Endothelial cell (in vitro differentiated cells): ENCODE results near the gene DIRAS2. TPM values are rescaled to one million over a fixed set of nuclear protein-coding genes. Genes with fewer than 3 reads are reported as not detected.

Experiments used
- DNase-seq: peaks from one replicate; pipeline ENCODE4 v3.0.0; 2021; ENCODE audit warnings: low spot score
- H3K27ac Mint-ChIP-seq: one replicate; pipeline ENCODE4 v1.8.0; 2021; ENCODE audit warnings: mixed read lengths, inconsistent platforms; ENCODE audit not compliant: unreplicated experiment
- H3K27me3 Mint-ChIP-seq: one replicate; pipeline ENCODE4 v1.8.0; 2021; ENCODE audit warnings: mild to moderate bottlenecking, moderate library complexity, mixed read lengths, inconsistent platforms; ENCODE audit not compliant: unreplicated experiment
- H3K36me3 Mint-ChIP-seq: one replicate; pipeline ENCODE4 v1.8.0; 2021; ENCODE audit warnings: mild to moderate bottlenecking, low read depth, mixed read lengths, inconsistent platforms; ENCODE audit not compliant: unreplicated experiment
- H3K4me1 Mint-ChIP-seq: one replicate; pipeline ENCODE4 v1.8.0; 2021; ENCODE audit warnings: mild to moderate bottlenecking, mixed read lengths, inconsistent platforms; ENCODE audit not compliant: unreplicated experiment
- H3K4me3 Mint-ChIP-seq: one replicate; pipeline ENCODE4 v1.8.0; 2021; ENCODE audit warnings: mild to moderate bottlenecking, mixed read lengths, inconsistent platforms; ENCODE audit not compliant: unreplicated experiment
- H3K9me3 Mint-ChIP-seq: one replicate; pipeline ENCODE4 v1.8.0; 2021; ENCODE audit warnings: mixed read lengths, inconsistent platforms; ENCODE audit not compliant: unreplicated experiment
- CTCF ChIP-seq: fragments of 200-600 bp; sonication (generic); IDR thresholded peaks from one replicate; pipeline ENCODE4 v1.5.0; 2021; ENCODE audit warnings: antibody characterized with exemption; ENCODE audit not compliant: unreplicated experiment
- total RNA-seq: library from RNA; stranded (reverse); fragmentation: NEBNext Ultra II Directional; extraction: Animal tissue kit (Norgen Biotek cat#: 25700); gene quantifications from one replicate; pipeline ENCODE4 v1.2.1, GENCODE V29; 2021; ENCODE audit not compliant: unreplicated experiment

The DIRAS2 gene
- total RNA-seq, 1 donor from 2014 or later = not detected

- Mint-ChIP-seq H3K4me3 (no peak overlapping the region), H3K27ac (no peak overlapping the region), H3K4me1 (peaks cover 5% of the 10 kb centered on the region), H3K9me3 (no peaks in the 10 kb centered on the region), H3K36me3 (no peaks in the 10 kb centered on the region), H3K27me3 (peaks cover 4% of the 10 kb centered on the region)
- no peak for TF ChIP-seq CTCF
- DNase-seq = no peak
Measured at GRCh38 chr9:90651246-90651645, 8.6 kb upstream of the DIRAS2 start.

- no peak for DNase-seq
- Mint-ChIP-seq H3K4me3 (no peak overlapping the region), H3K9me3 (no peaks in the 10 kb centered on the region), H3K4me1 (peaks cover 5% of the 10 kb centered on the region), H3K36me3 (no peaks in the 10 kb centered on the region), H3K27ac (no peak overlapping the region), H3K27me3 (peaks cover 4% of the 10 kb centered on the region)
- no peak for TF ChIP-seq CTCF
Measured at GRCh38 chr9:90647843-90648242, 5.2 kb upstream of the DIRAS2 start.

- Mint-ChIP-seq H3K27ac (no peak overlapping the region), H3K4me3 (no peak overlapping the region), H3K36me3 (no peaks in the 10 kb centered on the region), H3K27me3 (peaks cover 5% of the 10 kb centered on the region), H3K9me3 (no peaks in the 10 kb centered on the region), H3K4me1 (peaks cover 5% of the 10 kb centered on the region)
- TF ChIP-seq CTCF = no peak
- no peak for DNase-seq
Measured at GRCh38 chr9:90645721-90646120, 3.1 kb upstream of the DIRAS2 start.

GRCh38 chr9:90641884-90642487, 638 bp downstream of the DIRAS2 start:
- H3K4me3 Mint-ChIP-seq = peak overlapping the region; percentile 82
- no peaks in the 10 kb centered on the region for H3K9me3 Mint-ChIP-seq
- no peak for TF ChIP-seq CTCF
- no peak for DNase-seq
- peaks cover 1% of the 10 kb centered on the region for H3K27me3 Mint-ChIP-seq
- no peaks in the 10 kb centered on the region for H3K36me3 Mint-ChIP-seq
- no peak overlapping the region for H3K27ac Mint-ChIP-seq
- peaks cover 8% of the 10 kb centered on the region for H3K4me1 Mint-ChIP-seq

- no peak overlapping the region for H3K4me3 Mint-ChIP-seq
- DNase-seq = no peak
- no peak overlapping the region for H3K27ac Mint-ChIP-seq
- peaks cover 1% of the 10 kb centered on the region for H3K27me3 Mint-ChIP-seq
- no peaks in the 10 kb centered on the region for H3K9me3 Mint-ChIP-seq
- H3K36me3 Mint-ChIP-seq = no peaks in the 10 kb centered on the region
- no peak for TF ChIP-seq CTCF
- H3K4me1 Mint-ChIP-seq = peaks cover 8% of the 10 kb centered on the region
Measured at GRCh38 chr9:90641086-90641485, 1.5 kb downstream of the DIRAS2 start.
